ENCODE data around the gene UPK1A.
"Not testable (repeated sequence)": the region's sequence is repeated elsewhere in the genome, so short reads cannot be mapped to it uniquely, and the experiment has no call there.

Gene UPK1A

GRCh38 chr19:35673121-35673804, 6.9 kb downstream of the UPK1A start:
- H3K36me3 ChIP-seq (ENCODE audit: insufficient read depth, low read length): no peaks in the 10 kb centered on the region
- H2AFZ ChIP-seq (ENCODE audit: low read depth, low read length): no peak overlapping the region
- no peaks in the 10 kb centered on the region for H3K4me1 ChIP-seq (ENCODE audit: insufficient read depth, low read length)
- H3K4me3 ChIP-seq (ENCODE audit: low read length): no peak overlapping the region
- peaks cover 16% of the 10 kb centered on the region for H3K27me3 ChIP-seq (ENCODE audit: insufficient read depth, low read length)
- peaks cover 2% of the 10 kb centered on the region for H3K9me3 ChIP-seq (ENCODE audit: low read length)

GRCh38 chr19:35675589-35676140, 9.3 kb downstream of the UPK1A start:
- peaks cover 2% of the 10 kb centered on the region for H3K9me3 ChIP-seq (ENCODE audit: low read length)
- H2AFZ ChIP-seq (ENCODE audit: low read depth, low read length): no peak overlapping the region
- no peak overlapping the region for H3K4me3 ChIP-seq (ENCODE audit: low read length)
- no peaks in the 10 kb centered on the region for H3K36me3 ChIP-seq (ENCODE audit: insufficient read depth, low read length)
- H3K27me3 ChIP-seq (ENCODE audit: insufficient read depth, low read length): peaks cover 16% of the 10 kb centered on the region
- no peaks in the 10 kb centered on the region for H3K4me1 ChIP-seq (ENCODE audit: insufficient read depth, low read length)

- Histone ChIP-seq H3K4me3 (ENCODE audit: low read length) (no peak overlapping the region), H3K27me3 (ENCODE audit: insufficient read depth, low read length) (no peaks in the 10 kb centered on the region), H3K36me3 (ENCODE audit: insufficient read depth, low read length) (no peaks in the 10 kb centered on the region), H2AFZ (ENCODE audit: low read depth, low read length) (no peak overlapping the region), H3K4me1 (ENCODE audit: insufficient read depth, low read length) (peaks cover 3% of the 10 kb centered on the region), H3K9me3 (ENCODE audit: low read length) (no peaks in the 10 kb centered on the region)
These were observed 23.5 kb downstream of the UPK1A start for GRCh38 chr19:35689836-35690235.

- not testable (repeated sequence) for H3K9me3 ChIP-seq (ENCODE audit: low read length); H3K4me1 ChIP-seq (ENCODE audit: insufficient read depth, low read length); H3K4me3 ChIP-seq (ENCODE audit: low read length); H3K36me3 ChIP-seq (ENCODE audit: insufficient read depth, low read length); H2AFZ ChIP-seq (ENCODE audit: low read depth, low read length); H3K27me3 ChIP-seq (ENCODE audit: insufficient read depth, low read length)
These were observed 24.8 kb downstream of the UPK1A start for GRCh38 chr19:35691106-35691505.

- Histone ChIP-seq H3K9me3 (ENCODE audit: low read length) (no peaks in the 10 kb centered on the region), H3K4me3 (ENCODE audit: low read length) (no peak overlapping the region), H3K36me3 (ENCODE audit: insufficient read depth, low read length) (no peaks in the 10 kb centered on the region), H2AFZ (ENCODE audit: low read depth, low read length) (no peak overlapping the region), H3K27me3 (ENCODE audit: insufficient read depth, low read length) (no peaks in the 10 kb centered on the region), H3K4me1 (ENCODE audit: insufficient read depth, low read length) (peaks cover 3% of the 10 kb centered on the region)
These were observed 25.7 kb downstream of the UPK1A start for GRCh38 chr19:35692010-35692409.

GRCh38 chr19:35693422-35693821, 27.1 kb downstream of the UPK1A start:
- Histone ChIP-seq H3K27me3 (ENCODE audit: insufficient read depth, low read length) (no peaks in the 10 kb centered on the region), H3K4me1 (ENCODE audit: insufficient read depth, low read length) (peaks cover 3% of the 10 kb centered on the region), H3K9me3 (ENCODE audit: low read length) (no peaks in the 10 kb centered on the region), H3K4me3 (ENCODE audit: low read length) (no peak overlapping the region), H2AFZ (ENCODE audit: low read depth, low read length) (no peak overlapping the region), H3K36me3 (ENCODE audit: insufficient read depth, low read length) (no peaks in the 10 kb centered on the region)

- Histone ChIP-seq H3K4me3 (ENCODE audit: low read length) (no peak overlapping the region), H3K27me3 (ENCODE audit: insufficient read depth, low read length) (no peaks in the 10 kb centered on the region), H3K4me1 (ENCODE audit: insufficient read depth, low read length) (peaks cover 3% of the 10 kb centered on the region), H3K9me3 (ENCODE audit: low read length) (no peaks in the 10 kb centered on the region), H2AFZ (ENCODE audit: low read depth, low read length) (no peak overlapping the region), H3K36me3 (ENCODE audit: insufficient read depth, low read length) (no peaks in the 10 kb centered on the region)
These were observed 27.7 kb downstream of the UPK1A start for GRCh38 chr19:35693835-35694599.

GRCh38 chr19:35695895-35696422, 29.6 kb downstream of the UPK1A start:
- H3K36me3 ChIP-seq (ENCODE audit: insufficient read depth, low read length): no peaks in the 10 kb centered on the region
- no peak overlapping the region for H3K4me3 ChIP-seq (ENCODE audit: low read length)
- H3K9me3 ChIP-seq (ENCODE audit: low read length): no peaks in the 10 kb centered on the region
- no peak overlapping the region for H2AFZ ChIP-seq (ENCODE audit: low read depth, low read length)
- no peaks in the 10 kb centered on the region for H3K27me3 ChIP-seq (ENCODE audit: insufficient read depth, low read length)
- peaks cover 3% of the 10 kb centered on the region for H3K4me1 ChIP-seq (ENCODE audit: insufficient read depth, low read length)

- H3K4me1 ChIP-seq (ENCODE audit: insufficient read depth, low read length): peaks cover 3% of the 10 kb centered on the region
- no peaks in the 10 kb centered on the region for H3K27me3 ChIP-seq (ENCODE audit: insufficient read depth, low read length)
- no peaks in the 10 kb centered on the region for H3K36me3 ChIP-seq (ENCODE audit: insufficient read depth, low read length)
These were observed 30.5 kb downstream of the UPK1A start for GRCh38 chr19:35696835-35697234.

GRCh38 chr19:35702223-35703012, 36.1 kb downstream of the UPK1A start:
- Histone ChIP-seq H3K4me1 (ENCODE audit: insufficient read depth, low read length) (peaks cover 3% of the 10 kb centered on the region), H3K9me3 (ENCODE audit: low read length) (no peaks in the 10 kb centered on the region)

More at GRCh38 chr19:35696835-35697234, 30.5 kb downstream of the UPK1A start:
- no peak overlapping the region for H3K4me3 ChIP-seq (ENCODE audit: low read length)
- H3K9me3 ChIP-seq (ENCODE audit: low read length): no peaks in the 10 kb centered on the region
- no peak overlapping the region for H2AFZ ChIP-seq (ENCODE audit: low read depth, low read length)

GRCh38 chr19:35703343-35703742, 37.0 kb downstream of the UPK1A start:
- Histone ChIP-seq H3K9me3 (ENCODE audit: low read length) (no peaks in the 10 kb centered on the region), H3K4me3 (ENCODE audit: low read length) (no peak overlapping the region), H2AFZ (ENCODE audit: low read depth, low read length) (no peak overlapping the region), H3K36me3 (ENCODE audit: insufficient read depth, low read length) (no peaks in the 10 kb centered on the region), H3K27me3 (ENCODE audit: insufficient read depth, low read length) (no peaks in the 10 kb centered on the region), H3K4me1 (ENCODE audit: insufficient read depth, low read length) (peaks cover 3% of the 10 kb centered on the region)

More at GRCh38 chr19:35702223-35703012, 36.1 kb downstream of the UPK1A start:
- Histone ChIP-seq H3K36me3 (ENCODE audit: insufficient read depth, low read length) (no peaks in the 10 kb centered on the region), H3K4me3 (ENCODE audit: low read length) (peak overlapping the region; percentile 70), H3K27me3 (ENCODE audit: insufficient read depth, low read length) (no peaks in the 10 kb centered on the region), H2AFZ (ENCODE audit: low read depth, low read length) (peak overlapping the region; percentile 92)

GRCh38 chr19:35704218-35704617, 37.9 kb downstream of the UPK1A start, which contains the start of gene ZBTB32:
Gene ZBTB32 (plus strand): TSS chr19:35704558. CDS start chr19:35714627, 10,069 bp downstream.
- no peaks in the 10 kb centered on the region for H3K36me3 ChIP-seq (ENCODE audit: insufficient read depth, low read length)
- no peaks in the 10 kb centered on the region for H3K9me3 ChIP-seq (ENCODE audit: low read length)
- no peak within 1 kb of the TSS for H2AFZ ChIP-seq (ENCODE audit: low read depth, low read length)
- no peak within 1 kb of the TSS for H3K4me3 ChIP-seq (ENCODE audit: low read length)
- H3K4me1 ChIP-seq (ENCODE audit: insufficient read depth, low read length): peaks cover 3% of the 10 kb centered on the region
- H3K27me3 ChIP-seq (ENCODE audit: insufficient read depth, low read length): no peaks in the 10 kb centered on the region

Measured in neuron (in vitro differentiated cells).